Right ventricle myocardium inferior (tissue), 1 donor: ENCODE measurements around the gene CCDC120. TPM values are rescaled to one million over a fixed set of nuclear protein-coding genes. Genes with fewer than 3 reads are reported as not detected.

ENCODE experiments used
- total RNA-seq: library from RNA; stranded (reverse); fragmentation: NEBNext Ultra II Directional; extraction: Animal tissue kit (Norgen Biotek cat#: 25700); gene quantifications from one replicate; pipeline ENCODE4 v1.2.1, GENCODE V29; 2021
- donor health status: DM: no; HTN: yes; CAD: no; lungs with severe emphysema.

The CCDC120 gene
- total RNA-seq, 1 donor from 2014 or later, result 1.4 TPM

Other genes starting within 250 kb of the CCDC120 start
- not detected for gene ERAS, start 232.5 kb upstream of the CCDC120 start, total RNA-seq
- not detected for gene PCSK1N, start 223.4 kb upstream of the CCDC120 start, total RNA-seq
- gene TIMM17B, start 161.2 kb upstream of the CCDC120 start, total RNA-seq, result 80.5 TPM
- gene PQBP1, start 161.1 kb upstream of the CCDC120 start, total RNA-seq, result 58.6 TPM
- gene SLC35A2, start 147.4 kb upstream of the CCDC120 start, total RNA-seq, result 11.6 TPM
- gene PIM2, start 140.0 kb upstream of the CCDC120 start, total RNA-seq, result 3.2 TPM
- 19.8 TPM for gene OTUD5, start 101.4 kb upstream of the CCDC120 start, total RNA-seq
- 0.68 TPM for gene KCND1, start 87.2 kb upstream of the CCDC120 start, total RNA-seq
- 20.1 TPM for gene GRIPAP1, start 56.7 kb upstream of the CCDC120 start, total RNA-seq
- gene TFE3, start 15.6 kb upstream of the CCDC120 start, total RNA-seq, result 24.8 TPM
- 7.1 TPM for gene PRAF2, start 15.0 kb downstream of the CCDC120 start, total RNA-seq
- 67.1 TPM for gene WDR45, start 20.9 kb downstream of the CCDC120 start, total RNA-seq
- gene GPKOW, start 64.7 kb downstream of the CCDC120 start, total RNA-seq, result 19.0 TPM
- 4.3 TPM for gene MAGIX, start 103.8 kb downstream of the CCDC120 start, total RNA-seq
- 67.0 TPM for gene PLP2, start 112.9 kb downstream of the CCDC120 start, total RNA-seq
- 15.1 TPM for gene PRICKLE3, start 127.4 kb downstream of the CCDC120 start, total RNA-seq
- 1.8 TPM for gene SYP, start 141.2 kb downstream of the CCDC120 start, total RNA-seq
- gene CACNA1F, start 174.3 kb downstream of the CCDC120 start, total RNA-seq, result not detected
- 10.8 TPM for gene CCDC22, start 176.5 kb downstream of the CCDC120 start, total RNA-seq
- gene FOXP3, start 205.7 kb downstream of the CCDC120 start, total RNA-seq, result not detected
- 19.5 TPM for gene PPP1R3F, start 210.8 kb downstream of the CCDC120 start, total RNA-seq
- gene GAGE10, start 244.6 kb downstream of the CCDC120 start, total RNA-seq, result not detected